GF-D8 (cell line): ENCODE results near the gene TAOK3.

ENCODE experiments used
- DNase-seq: peaks from one replicate; lab custom pipeline; 2025; lab: John Stamatoyannopoulos, UW

TAOK3 gene

DNA sequence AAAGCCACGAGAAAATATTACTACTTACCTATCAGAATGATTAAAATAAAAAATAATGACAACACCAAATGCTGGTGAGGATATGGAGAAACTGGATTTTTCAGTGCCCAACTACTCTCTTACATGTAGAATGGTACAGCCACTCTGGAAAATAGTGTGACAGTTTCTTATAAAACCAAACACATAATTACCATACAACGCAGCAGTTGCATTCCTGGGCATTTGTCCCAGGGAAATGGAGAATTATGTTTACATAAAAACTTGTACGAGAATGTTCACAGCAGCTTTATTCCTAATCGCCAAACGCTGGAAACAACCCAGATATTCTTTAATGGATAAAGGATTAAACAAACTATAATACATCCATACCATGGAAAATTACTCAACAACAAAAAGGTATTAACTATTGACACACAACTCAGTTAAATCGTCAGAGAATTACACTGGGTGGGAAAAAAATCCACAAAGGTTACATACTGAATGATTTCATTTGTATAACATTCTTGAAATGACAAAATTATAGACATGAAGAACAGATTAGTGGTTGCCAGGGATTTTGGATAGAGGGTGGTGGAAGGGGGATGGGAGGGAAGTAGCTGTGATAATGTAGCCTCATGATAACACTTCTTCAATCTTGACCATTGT is 35.4 kb downstream of the TAOK3 start:
- no peak for DNase-seq

DNA sequence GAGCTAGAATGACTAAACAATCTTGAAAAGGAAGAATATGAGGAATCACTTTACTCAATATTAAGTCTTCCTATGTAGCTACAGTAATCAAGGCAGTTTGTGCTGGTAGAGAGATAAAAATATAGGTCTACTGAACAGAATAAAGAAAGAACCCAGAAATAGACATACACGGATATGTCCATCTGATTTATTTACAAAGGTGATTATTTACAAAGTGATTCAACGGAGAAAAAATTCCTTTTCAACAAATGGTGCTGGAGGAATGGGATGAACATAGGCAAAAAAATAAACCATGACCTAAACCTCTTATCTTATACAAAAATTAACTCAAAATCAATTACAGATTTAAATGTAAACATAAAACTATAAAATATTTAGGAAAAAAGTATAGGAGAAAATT is 36.6 kb downstream of the TAOK3 start:
- no peak for DNase-seq

DNA sequence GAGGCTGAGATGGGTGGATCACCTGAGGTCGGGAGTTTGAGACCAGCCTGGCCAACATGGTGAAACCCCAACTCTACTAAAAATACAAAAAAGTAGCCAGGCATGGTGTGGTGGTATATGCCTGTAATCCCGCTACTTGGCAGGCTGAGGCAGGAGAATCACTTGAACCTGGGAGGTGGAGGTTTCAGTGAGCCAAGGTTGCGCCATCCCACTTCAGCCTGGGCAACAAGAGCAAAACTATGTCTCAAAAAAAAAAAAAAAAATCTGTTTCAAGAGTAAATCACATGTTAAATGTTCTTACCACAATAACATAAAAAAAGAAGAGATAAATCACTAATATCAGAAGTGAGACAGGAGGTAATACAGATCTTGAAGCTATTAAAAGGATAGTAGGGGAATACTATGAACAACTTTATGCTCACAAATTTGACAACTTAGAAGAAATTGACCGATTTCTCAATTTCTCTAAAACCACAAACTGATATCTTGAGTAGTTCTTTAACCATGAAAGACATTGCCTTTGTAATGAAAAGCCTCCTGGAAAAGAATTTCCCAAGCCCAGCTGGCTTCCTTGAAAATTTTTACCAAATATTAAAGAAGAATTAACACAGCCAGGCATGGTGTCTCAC is 37.7 kb downstream of the TAOK3 start:
- peak; percentile 52 for DNase-seq

DNA sequence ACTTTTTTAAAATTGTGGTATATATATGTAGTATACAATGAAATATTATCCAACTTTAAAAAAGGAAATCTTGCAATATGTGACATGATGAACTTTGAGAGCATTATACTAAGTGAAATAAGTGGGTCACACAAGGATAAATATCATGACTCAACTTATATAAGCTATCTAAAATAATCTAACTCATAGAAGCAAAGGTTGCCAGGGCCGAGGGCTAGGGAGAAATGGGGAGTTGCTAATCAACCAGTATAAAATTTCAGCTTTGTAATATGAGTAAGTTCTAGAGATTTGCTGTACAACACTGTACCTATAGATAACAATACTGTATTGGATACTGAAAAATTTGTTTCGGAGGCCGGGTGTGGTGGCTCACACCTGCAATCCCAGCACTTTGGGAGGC is 38.5 kb downstream of the TAOK3 start:
- no peak for DNase-seq

DNA sequence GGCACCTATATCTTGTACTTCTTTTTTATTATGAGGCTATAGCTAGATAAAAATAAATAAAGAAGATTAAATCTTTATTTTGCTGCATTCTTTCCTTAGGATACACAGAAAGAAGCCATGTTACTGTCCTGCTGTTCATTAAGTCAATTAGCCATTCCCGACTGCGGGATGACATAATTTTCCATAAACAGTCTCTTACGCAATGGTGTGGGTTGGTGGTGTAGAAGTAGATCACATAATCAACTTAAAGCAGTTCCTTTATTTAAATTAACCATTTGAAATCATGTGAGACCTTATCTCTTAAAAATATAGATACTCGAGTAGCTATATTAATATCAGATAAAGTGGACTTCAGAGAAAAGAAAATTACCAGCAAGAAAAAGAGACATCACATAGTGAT is 40.2 kb downstream of the TAOK3 start:
- peak; percentile 85 for DNase-seq

DNA sequence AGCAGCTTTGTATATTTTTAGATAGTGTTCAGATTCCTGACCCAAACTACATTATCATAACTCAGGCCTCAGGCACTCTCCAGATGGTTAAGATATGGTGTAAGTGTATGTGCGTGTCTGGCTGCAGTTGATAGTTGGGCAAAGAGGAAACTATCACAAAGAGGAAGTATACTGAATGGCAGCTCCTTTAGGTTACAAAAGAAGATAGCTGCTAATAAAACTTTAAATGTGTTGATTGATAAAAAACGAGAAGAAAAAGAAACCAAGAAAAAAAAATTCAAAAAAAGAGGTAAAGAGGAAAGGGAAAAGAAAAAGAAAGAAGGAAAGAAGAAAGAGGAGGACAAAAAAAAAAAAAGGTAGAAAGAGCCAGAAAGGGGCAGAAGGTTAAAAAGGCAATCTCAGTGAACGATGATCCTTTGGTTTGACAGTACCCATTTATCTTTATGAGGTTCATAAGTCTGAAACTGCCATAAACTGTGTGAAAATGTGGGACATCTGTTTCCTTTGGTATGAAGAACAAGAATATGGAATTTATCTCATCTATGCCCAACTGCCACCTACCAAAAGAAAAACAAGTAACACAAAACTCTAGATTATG is 42.2 kb downstream of the TAOK3 start:
- DNase-seq = peak; percentile 96

DNA sequence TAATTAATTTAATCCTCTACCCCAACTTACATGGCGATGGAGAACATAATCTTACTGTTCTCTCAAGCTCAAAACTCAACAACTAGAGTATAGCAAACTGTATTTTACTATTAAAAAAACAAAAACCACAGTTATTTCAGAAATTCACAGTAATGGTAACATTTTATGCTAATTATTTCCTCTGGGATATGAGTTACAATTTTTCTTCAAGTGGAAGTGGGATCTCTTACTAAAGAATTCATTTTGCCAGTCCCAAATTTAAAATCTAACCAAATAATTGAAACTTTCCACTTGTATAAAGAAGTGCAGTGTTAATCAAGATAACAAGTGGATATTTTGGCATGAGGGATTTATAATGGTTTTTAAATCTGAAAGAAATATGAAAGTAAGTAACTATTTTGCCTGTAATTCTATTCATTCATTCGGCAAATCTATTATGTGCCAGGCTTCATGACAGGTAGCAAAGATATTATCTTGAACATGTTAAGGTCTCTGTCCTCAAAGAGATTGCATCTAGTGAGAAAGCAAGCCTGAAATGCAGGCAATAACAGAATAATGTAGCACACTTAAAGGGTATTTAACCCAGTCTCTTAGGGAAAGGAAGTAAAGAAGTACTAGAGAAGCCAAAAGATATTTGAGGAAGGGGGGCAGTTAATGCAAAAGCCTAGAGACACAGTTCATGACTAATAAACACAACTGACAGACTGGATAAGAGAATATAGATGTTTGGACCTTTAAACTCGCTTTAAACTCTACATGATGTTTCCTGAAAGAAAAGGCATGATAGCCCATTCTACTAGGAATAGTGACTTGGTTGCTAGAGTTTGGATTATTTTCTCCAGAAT is 44.0 kb downstream of the TAOK3 start:
- DNase-seq = no peak

DNA sequence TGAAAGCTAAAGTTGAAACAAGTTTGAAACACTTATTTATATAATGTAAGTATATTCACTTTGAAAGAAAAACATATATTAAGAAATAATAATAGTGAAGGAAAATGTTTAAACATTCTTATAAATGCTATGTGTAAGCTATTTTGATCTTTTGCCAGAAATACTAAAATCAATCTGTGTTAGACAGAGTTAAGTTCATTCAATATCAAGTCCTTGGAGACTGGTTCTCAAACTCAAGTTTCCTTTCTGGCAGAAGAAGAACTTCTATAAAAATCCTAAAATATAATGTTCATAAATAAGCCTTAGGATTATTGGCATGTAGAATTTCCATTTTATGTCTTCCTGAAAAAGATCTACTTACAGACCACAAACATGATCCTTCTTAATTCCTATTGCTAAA is 45.3 kb downstream of the TAOK3 start:
- DNase-seq = no peak

DNA sequence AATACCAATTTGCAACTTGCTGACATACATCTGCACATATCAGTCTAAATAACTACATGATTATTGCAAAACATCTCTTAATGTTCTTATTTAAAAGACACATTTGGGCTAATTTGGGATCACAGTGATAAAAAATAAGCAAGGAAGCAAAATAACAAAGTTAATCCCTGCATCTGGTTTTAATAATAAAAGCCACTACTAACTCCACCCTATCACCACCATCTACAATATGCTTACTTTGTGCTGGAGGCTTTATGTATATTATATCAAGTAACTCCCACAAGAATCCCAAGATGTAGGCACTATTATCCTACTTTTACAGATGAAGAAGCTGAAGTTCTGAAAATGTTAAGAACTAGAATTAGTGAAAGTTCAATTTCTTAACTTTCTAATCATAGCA is 45.7 kb downstream of the TAOK3 start:
- no peak for DNase-seq

DNA sequence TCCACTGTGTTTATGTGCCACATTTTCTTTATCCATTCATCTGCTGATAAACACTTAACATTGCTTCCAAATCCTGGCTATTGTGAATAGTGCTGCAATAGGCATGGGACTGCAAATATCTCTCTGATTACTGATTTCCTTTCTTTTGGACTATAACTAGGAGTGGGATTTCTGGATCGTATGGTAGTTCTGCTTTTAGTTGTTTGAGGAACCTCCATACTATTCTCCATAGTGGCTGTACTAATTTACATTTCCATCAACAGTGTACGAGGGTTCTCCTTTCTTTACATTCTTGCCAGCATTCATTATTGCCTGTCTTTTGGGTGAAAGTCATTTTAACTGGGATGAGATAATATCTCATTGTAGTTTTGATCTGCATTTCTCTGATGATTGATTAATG is 47.6 kb downstream of the TAOK3 start:
- no peak for DNase-seq

DNA sequence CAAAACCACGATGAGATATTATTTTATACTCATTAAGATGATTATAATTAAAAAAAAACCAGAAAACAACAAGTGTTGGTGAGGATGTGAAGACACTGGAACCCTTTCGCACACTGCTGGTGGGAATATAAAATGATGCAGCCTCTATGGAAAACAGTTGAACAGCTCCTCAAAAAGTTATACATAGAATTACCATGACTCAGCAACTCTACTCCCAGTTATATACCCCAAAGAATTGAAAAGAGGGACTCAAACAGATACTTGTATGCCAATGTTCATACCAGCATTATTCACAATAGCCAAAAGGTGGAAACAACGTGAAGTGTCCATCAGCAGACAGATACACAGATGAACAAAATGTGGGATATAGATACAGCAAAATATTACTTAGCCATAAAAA is 53.1 kb downstream of the TAOK3 start:
- DNase-seq = no peak

DNA sequence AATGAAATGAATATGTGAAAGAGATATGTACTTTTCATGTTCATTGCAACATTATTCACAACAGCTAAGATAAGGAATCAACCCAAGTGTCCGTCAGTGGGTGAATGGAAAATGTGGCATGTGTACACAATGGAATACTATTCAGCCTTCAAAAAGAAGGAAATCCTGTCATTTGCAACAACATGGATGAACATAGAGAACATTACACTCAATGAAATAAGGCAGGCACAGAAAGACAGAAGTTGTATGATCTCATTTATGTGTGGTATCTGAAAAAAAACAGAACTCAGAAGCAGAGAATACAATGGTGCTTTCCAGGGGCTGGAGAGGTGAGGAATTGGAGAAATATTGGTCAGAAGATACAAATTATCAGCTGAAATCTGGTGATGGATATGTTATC is 54.0 kb downstream of the TAOK3 start:
- DNase-seq = no peak

DNA sequence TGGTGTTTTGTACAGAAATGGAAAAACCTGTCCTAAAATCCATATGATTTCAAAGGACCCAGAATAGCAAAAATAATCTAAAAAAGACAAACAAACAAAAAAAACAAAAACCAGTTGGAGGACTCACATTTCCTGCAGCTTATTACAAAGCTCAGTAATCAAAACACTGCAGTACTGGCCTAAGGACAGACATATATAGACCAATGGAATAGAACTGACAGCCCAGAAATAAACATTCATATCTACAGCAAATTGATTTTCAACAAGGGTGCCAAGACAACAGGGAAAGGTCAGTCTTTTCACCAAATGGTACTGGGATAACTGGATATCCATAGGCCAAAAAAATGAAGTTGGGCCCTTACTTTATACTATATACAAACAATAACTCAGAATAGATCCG is 55.0 kb downstream of the TAOK3 start:
- DNase-seq = no peak

DNA sequence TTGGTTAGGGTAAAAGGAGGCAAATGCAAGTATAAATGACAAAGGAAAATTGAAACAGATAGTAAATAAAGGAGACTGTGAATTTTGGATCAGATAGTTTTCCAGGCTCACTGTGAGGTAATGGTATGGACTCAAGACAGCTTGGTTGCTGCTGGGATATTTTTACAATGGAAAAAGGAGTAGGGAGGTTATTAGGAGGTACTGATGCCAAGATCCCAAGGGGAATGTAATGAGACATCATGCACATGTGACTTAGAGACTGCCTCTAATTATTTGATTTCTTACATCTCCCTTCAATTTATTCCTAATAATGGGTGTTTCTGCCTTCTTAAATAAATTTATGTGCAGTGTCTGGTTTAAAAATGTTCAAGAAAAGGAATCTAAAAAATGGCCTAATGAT is 56.9 kb downstream of the TAOK3 start:
- DNase-seq = no peak

DNA sequence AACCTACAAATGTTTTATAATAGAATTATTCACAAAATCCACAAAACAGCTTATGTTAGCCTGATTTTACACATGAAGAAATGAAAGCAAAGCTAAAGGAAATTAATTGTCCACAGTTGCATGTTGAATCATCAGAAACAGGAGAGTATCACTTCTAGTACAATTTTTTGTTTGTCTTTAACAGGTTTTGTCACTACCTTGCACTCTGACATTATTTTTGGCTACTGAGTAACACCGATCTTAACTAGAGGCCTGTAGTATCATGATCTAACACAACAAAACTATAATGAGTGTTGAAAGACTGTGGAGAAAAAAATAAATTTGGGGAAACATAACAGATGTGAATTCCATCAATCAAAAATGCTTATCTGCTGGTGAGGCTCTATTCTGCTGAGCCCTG is 60.1 kb downstream of the TAOK3 start:
- DNase-seq = no peak

DNA sequence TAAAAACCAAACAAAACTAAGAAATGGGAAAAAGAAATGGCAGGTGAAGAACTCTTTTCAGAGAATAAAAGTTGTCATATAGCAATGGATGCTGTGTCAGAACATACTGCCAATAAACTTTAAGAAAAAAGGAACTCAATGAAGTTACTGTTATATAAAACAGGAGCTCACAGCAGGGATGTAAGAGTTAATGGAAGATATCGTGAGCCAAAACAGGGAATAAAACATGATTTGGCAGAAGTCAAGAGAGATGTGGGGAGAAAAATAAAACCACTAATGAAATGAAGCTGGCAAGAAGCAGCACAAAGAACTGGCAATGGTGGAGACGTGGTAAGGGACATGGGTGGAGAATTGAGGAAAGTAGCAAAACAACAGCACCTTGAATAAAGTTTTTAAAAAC is 61.0 kb downstream of the TAOK3 start:
- DNase-seq = no peak

DNA sequence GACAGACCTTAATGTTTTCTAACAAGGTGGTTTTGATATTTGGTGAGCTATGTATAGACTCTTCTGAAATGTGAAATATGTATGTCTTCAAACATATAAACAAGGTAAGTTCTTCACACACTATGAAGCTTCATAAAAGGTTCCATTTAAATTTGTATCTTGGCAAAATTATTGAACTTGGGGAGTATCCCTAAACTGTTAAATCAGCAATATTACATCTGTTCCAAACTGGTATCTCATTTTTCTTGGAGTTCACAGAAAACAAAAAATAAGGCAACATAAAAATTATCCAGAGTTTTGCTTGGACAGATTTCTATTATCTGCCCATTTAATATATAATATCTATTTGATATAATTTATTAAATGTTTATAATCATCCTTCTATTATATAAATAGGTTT is 62.4 kb downstream of the TAOK3 start:
- DNase-seq = no peak

DNA sequence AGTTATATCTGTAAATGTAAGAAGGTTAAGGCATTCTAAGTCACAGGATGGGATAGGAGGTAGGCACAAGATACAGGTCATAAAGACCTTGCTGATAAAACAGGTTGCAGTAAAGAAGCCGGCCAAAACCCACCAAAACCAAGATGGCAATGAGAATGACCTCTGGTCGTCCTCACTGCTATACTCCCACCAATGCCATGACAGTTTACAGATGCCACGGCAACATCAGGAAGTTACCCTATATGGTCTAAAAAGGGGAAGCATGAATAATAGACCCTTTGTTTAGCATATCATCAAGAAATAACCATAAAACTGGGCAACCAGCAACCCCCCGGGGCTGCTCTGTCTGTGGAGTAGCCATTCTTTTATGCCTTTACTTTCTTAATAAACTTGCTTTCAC is 64.7 kb downstream of the TAOK3 start:
- peak; percentile 73 for DNase-seq

DNA sequence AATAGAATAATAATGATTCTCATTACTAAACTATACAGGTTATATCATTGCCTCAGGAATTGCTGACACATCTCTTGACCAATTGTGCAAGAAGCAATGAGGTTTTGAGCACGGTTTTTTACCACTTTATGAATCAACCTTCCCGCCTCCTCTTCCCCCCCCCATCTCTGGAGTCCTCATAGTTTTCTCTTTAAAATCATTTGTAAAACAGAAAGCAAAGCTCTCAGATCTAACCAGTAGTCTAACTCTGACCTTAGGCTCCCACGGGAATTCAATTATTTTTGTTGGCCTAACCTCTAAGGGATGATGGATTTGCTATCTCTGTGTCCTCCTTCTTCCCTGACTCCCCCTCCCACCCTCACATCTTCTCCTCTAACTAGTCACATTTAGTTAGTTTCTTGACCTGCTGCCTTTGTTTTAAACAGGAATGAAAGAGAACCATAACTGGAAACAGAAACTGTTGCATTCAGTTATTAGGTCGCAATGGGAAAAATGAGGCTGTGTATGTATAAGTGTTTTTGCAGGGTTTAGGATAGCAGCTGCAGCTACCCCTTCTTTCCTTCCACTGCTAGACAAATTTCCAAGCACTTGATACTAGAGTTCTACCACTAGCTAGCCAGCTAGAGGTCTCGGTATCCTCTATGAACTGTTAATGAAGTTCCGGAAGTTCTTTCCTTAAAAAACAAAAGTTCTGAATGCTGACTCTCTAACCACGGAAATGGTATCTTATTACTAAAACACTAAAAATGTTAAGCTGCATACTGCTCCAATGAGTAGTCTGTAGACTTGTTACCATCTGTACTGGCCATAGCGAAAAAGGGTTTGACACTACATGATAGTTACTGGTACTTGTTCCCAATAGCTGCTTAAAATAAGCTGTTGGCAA is 65.4 kb downstream of the TAOK3 start:
- peak; percentile 65 for DNase-seq

DNA sequence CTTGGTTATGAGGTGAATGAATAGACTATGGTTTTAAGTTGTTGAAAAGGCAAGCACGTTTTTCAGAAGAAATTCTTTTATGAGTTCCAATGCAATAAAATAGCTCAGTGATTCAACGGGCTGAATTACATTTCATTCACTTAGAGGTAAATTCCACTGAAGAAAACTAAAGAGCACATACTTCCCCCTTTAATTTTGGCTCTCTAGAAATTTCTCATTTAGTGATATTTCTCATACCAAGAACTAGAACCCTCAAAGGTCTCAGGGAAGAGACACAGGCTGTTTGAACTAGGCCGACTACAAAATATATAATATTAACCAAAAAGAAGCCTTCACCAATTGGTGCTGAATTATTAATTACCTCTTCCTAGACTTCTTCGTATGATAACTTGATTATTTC is 68.6 kb downstream of the TAOK3 start:
- no peak for DNase-seq

DNA sequence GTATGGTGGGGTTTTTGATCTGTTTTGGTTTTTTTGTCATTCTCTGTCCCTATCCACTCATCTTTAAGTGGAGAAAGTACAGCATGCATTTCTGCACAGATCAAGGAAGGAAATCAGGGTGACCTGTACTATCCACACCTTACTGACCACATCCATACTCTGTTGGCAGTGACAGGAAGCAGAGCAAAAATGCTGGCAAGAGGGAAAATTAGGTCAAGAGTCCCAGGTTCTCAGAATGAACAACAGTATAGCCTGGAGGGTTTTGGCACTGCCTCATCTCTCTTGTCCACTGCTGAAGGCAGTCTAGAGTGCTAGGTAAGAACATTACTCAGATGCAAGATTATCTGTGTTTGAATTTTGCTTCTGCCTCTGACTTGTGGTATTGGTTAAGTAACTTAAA is 70.7 kb downstream of the TAOK3 start:
- DNase-seq = no peak
